GM19099 (cell line): Measurements from ENCODE around the gene MTA2.

Experiments
- POLR2A ChIP-seq: IDR thresholded peaks from 3 replicates; pipeline ENCODE4 v1.6.1; 2011; ENCODE audit warnings: low read depth; ENCODE audit not compliant: insufficient read length; ENCODE audit errors: extremely low read depth

The MTA2 gene

GRCh38 chr11:62544581-62545436 lies 56.9 kb downstream of the MTA2 start:
- TF ChIP-seq POLR2A: no peak

- TF ChIP-seq POLR2A: no peak
Observed at GRCh38 chr11:62543680-62544444, 57.8 kb downstream of the MTA2 start.
